ENCODE data around the gene IL17A.
"Not testable (repeated sequence)": the region's sequence is repeated elsewhere in the genome, so short reads cannot be mapped to it uniquely, and the experiment has no call there.

Gene IL17A

DNA sequence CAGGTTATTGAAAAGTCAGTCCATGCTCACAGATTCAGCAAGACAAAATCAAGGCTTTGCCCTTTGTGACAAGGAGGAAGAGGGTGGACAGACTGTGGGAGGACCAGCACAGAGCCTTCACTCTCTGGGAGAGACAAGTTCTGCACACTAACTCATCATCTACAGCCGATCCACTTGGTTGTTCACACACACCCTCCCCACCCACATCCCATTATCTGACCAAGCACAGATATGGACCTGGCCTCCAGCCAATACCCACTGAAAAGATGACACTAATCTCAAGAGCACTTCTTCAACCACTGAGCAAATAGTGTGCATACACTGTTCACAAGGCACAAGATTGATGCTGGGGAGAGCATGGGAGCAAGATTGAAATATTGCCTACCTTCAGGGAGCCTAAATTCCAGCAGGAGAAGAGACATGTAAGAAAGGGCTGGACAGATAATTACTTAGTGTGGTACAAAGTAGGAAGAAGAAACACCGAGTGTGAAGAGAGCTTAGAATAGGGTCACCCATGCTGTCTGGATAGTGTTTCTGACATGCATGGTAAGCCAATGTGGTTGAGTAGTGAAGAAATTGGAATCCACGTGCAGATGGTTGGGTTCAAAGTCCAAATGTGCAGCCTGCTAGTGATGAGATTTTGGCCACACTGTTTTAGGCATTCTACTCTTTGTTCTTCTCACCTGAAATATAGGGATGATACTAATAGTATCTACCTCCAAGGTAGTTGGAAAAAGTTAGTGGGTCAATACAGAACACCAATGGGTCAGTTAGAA, 21.7 kb upstream of the IL17A start:
- no peak for FAIRE-seq
- TF ChIP-seq, protein P1, sequence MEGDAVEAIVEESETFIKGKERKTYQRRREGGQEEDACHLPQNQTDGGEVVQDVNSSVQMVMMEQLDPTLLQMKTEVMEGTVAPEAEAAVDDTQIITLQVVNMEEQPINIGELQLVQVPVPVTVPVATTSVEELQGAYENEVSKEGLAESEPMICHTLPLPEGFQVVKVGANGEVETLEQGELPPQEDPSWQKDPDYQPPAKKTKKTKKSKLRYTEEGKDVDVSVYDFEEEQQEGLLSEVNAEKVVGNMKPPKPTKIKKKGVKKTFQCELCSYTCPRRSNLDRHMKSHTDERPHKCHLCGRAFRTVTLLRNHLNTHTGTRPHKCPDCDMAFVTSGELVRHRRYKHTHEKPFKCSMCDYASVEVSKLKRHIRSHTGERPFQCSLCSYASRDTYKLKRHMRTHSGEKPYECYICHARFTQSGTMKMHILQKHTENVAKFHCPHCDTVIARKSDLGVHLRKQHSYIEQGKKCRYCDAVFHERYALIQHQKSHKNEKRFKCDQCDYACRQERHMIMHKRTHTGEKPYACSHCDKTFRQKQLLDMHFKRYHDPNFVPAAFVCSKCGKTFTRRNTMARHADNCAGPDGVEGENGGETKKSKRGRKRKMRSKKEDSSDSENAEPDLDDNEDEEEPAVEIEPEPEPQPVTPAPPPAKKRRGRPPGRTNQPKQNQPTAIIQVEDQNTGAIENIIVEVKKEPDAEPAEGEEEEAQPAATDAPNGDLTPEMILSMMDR (IDR thresholded peaks at IDR 0.05; ENCODE audit: insufficient read depth, missing control alignments), result no peak
- no peak for DNase-seq (ENCODE audit: insufficient read length, low spot score)

DNA sequence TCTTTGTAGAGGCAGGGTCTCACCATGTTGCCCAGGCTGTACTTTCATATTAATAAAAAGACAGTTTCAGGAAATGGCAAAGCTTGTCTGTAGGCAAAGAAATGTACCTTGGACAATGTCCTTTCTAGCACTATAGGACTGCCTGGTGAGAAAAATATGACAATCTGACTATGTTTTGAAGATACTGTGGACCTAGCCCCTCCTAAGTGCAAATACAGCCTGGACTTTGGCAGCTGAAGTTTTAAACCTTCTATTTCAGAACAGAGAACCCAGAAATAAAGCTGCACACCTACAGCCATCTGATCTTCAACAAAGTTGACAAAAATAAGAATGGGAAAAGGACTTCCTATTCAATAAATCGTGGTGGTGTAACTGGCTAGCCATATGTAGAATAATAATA, 18.9 kb upstream of the IL17A start:
- TF ChIP-seq, protein P1 (IDR thresholded peaks at IDR 0.05; ENCODE audit: insufficient read depth, missing control alignments), result no peak
- no peak for FAIRE-seq
- DNase-seq (ENCODE audit: insufficient read length, low spot score), result no peak

DNA sequence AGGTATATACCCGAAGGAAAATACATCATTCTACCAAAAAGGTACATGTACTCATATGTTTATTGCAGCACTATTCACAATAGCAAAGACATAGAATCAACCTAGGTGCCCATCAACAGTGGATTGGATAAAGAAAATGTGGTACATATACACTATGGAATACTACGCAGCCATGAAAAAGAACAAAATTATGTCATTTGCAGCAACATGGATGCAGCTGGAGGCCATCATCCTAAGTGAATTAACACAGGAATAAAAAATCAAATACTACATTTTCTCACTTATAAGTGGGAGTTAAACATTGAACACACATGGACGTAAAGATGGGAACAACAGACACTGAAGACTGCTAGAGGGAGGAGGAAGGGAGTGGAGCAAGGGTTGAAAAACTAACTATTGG, 17.8 kb upstream of the IL17A start:
- not testable (repeated sequence) for FAIRE-seq; DNase-seq (ENCODE audit: insufficient read length, low spot score)

DNA sequence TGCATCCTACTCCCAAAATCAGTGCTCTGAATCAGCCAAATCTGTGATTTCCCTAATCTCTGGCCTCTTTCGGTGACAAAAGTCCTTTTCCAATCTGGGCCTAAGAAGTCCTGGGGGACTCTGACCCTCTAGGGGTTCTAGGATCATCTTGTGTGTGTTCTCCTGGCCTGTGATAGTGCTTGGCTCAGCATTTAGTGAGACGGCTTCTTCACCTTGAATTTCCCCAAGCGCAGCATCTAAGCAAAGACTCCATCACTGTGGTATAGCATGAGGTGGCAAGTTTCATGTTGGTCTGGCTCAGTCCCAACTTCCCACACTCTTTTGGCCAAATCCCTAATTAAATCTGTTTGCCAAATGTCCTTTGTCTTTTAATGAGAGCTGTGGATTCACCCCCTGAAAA, 12.1 kb upstream of the IL17A start:
- DNase-seq (ENCODE audit: insufficient read length, low spot score), result no peak
- TF ChIP-seq, protein P1 (IDR thresholded peaks at IDR 0.05; ENCODE audit: insufficient read depth, missing control alignments), result no peak
- no peak for FAIRE-seq

DNA sequence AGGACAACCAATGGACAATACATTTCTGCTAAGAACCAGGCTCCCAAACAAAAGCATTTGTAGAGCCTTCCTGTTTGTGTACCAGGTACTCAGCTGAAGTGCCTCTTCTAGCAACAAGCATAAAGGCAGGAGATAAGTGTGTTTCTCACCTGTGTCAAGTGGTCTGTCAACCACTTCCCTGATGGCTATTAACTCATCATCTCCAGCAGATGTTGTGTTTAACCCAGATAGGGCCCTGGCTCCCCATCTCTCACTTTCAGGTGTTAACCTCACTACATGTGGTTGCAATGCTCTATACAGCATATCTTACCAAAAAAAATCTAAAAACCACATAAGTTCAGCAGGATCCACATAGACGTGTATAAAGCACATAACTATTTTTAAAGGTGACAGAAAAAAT, 9.6 kb upstream of the IL17A start:
- DNase-seq (ENCODE audit: insufficient read length, low spot score) (no peak), FAIRE-seq (no peak)
- TF ChIP-seq, protein P1 (IDR thresholded peaks at IDR 0.05; ENCODE audit: insufficient read depth, missing control alignments), result no peak

DNA sequence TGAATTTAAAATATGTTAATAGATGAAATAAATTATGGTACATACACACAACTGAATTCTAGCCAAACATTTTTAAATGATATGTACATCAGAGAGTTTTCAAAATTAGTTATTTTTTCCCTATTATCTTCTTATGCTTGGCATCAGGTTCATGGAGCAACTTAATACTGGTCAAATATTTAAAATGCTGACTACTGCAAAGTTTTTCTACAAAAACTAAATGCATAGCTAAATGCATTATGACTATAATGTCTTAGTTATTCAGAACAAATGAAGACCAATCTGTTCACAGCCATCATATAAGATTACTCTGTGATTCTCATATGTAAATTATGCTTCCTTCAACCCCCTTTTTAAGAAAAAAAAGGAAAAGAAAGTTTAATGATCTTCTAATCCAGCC, 8.2 kb upstream of the IL17A start:
- FAIRE-seq (no peak), DNase-seq (ENCODE audit: insufficient read length, low spot score) (no peak)
- TF ChIP-seq, protein P1 (IDR thresholded peaks at IDR 0.05; ENCODE audit: insufficient read depth, missing control alignments), result no peak

DNA sequence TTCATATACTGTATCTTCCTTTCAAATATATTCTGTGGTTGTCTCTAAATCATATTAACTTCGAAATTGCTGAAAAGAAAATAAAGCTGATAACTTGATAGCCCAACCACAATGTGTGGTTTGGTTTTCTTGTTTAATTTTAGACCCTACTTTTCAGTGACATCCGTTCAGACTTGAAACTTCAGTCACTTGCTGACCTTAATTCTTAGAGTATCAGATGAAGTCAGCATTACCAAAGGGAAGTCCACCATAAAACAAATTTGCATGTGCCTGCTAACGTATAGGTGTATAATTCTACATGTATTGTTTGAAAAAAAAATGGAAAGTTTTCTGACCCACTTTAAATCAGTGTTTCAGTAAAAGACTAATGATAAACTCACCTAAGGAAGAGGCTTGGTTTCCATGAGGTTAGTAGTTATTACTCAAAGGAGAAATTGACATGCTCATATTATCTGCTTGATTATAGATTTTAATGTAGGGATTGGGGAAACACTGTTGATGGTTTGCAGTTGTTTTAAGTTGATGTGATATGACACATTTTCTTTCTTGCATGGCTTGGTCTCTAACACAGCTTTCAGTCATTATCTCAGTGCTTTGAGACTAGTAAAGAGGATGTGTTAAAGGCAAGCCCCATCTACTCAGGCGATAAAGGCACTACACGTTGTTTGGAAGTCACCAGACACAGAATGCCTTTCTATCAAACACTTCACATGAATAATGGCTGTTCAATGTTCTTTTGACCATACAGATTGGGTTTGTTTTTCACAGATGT, 5.2 kb upstream of the IL17A start:
- TF ChIP-seq, protein P1 (IDR thresholded peaks at IDR 0.05; ENCODE audit: insufficient read depth, missing control alignments), result no peak
- DNase-seq (ENCODE audit: insufficient read length, low spot score), result no peak
- FAIRE-seq, result no peak
